NCI-H345 treated with DMSO at 0.1 percent for 48 hours (cell line): Measurements from ENCODE around the gene TIGD6.

Experiments used
- DNase-seq: peaks from one replicate; lab custom pipeline; 2025; ENCODE audit not compliant: unreplicated experiment; lab: John Stamatoyannopoulos, UW

The TIGD6 gene

GRCh38 chr5:149981206-149981605 is 19.2 kb downstream of the TIGD6 start:
- DNase-seq: no peak

GRCh38 chr5:149979896-149980295 is 20.6 kb downstream of the TIGD6 start:
- no peak for DNase-seq

GRCh38 chr5:149975409-149975808 is 25.0 kb downstream of the TIGD6 start:
- DNase-seq: no peak

- DNase-seq: no peak
Observed at GRCh38 chr5:149969181-149969930, 31.1 kb downstream of the TIGD6 start.

- DNase-seq: no peak
Observed at GRCh38 chr5:149966946-149967345, 33.5 kb downstream of the TIGD6 start.

GRCh38 chr5:149963729-149964128 is 36.7 kb downstream of the TIGD6 start:
- no peak for DNase-seq

GRCh38 chr5:149962601-149963300 is 37.7 kb downstream of the TIGD6 start:
- no peak for DNase-seq

- peak; percentile 42 for DNase-seq
Observed at GRCh38 chr5:149961957-149962409, 38.5 kb downstream of the TIGD6 start.

GRCh38 chr5:149961186-149961685 is 39.2 kb downstream of the TIGD6 start:
- DNase-seq: no peak

GRCh38 chr5:149960272-149961185 is 39.9 kb downstream of the TIGD6 start, which contains the start of gene SLC26A2:
Gene SLC26A2, plus strand, starts transcription at chr5:149960758. Its CDS starts 16,895 bp downstream, at chr5:149977653.
- peak; percentile 96 for DNase-seq

GRCh38 chr5:149959406-149960236 is 40.8 kb downstream of the TIGD6 start:
- DNase-seq: peak; percentile 59

- no peak for DNase-seq
Observed at GRCh38 chr5:149957855-149958254, 42.6 kb downstream of the TIGD6 start.

- no peak for DNase-seq
Observed at GRCh38 chr5:149956685-149957084, 43.8 kb downstream of the TIGD6 start.

- no peak for DNase-seq
Observed at GRCh38 chr5:149954798-149955197, 45.7 kb downstream of the TIGD6 start.

- DNase-seq: no peak
Observed at GRCh38 chr5:149953436-149954121, 46.9 kb downstream of the TIGD6 start.

GRCh38 chr5:149951138-149951749 is 49.2 kb downstream of the TIGD6 start:
- DNase-seq: no peak

GRCh38 chr5:149948993-149949392 is 51.5 kb downstream of the TIGD6 start:
- DNase-seq: no peak

- no peak for DNase-seq
Observed at GRCh38 chr5:149946118-149946517, 54.3 kb downstream of the TIGD6 start.

- no peak for DNase-seq
Observed at GRCh38 chr5:149944666-149945065, 55.8 kb downstream of the TIGD6 start, which contains the start of gene PDE6A. Gene PDE6A, minus strand, starts transcription at chr5:149944793. Its CDS starts 120 bp downstream, at chr5:149944673.
